ENCODE results near the gene MICALL2. TPM values are rescaled to one million over a fixed set of nuclear protein-coding genes. Genes with fewer than 3 reads are reported as not detected.

The MICALL2 gene
- total RNA-seq, 1 experiment from 2014 or later: 7.7 TPM

- H3K27ac ChIP-seq: no peak overlapping the region
- H3K4me3 ChIP-seq: no peak overlapping the region
- H3K27me3 ChIP-seq (replicated peaks): no peaks in the 10 kb centered on the region
- no peaks in the 10 kb centered on the region for H3K4me1 ChIP-seq (replicated peaks)
- H3K9me3 ChIP-seq (replicated peaks): no peaks in the 10 kb centered on the region
- no peak for DNase-seq (ENCODE audit: low read depth in 1 of 2, low spot score in 2 of 2)
- peaks cover 70% of the 10 kb centered on the region for H3K36me3 ChIP-seq
Observed at GRCh38 chr7:1497293-1497927, 38.1 kb upstream of the MICALL2 start.

- Histone ChIP-seq H3K27ac (no peak overlapping the region), H3K4me3 (no peak overlapping the region), H3K27me3 (replicated peaks) (no peaks in the 10 kb centered on the region), H3K4me1 (replicated peaks) (no peaks in the 10 kb centered on the region), H3K9me3 (replicated peaks) (no peaks in the 10 kb centered on the region), H3K36me3 (peaks cover 70% of the 10 kb centered on the region)
- DNase-seq (ENCODE audit: low read depth in 1 of 2, low spot score in 2 of 2): no peak
Observed at GRCh38 chr7:1496531-1497292, 37.4 kb upstream of the MICALL2 start.

GRCh38 chr7:1495564-1496242 lies 36.4 kb upstream of the MICALL2 start:
- Histone ChIP-seq H3K4me3 (no peak overlapping the region), H3K27ac (no peak overlapping the region), H3K9me3 (replicated peaks) (no peaks in the 10 kb centered on the region), H3K4me1 (replicated peaks) (no peaks in the 10 kb centered on the region), H3K27me3 (replicated peaks) (no peaks in the 10 kb centered on the region), H3K36me3 (peaks cover 73% of the 10 kb centered on the region)
- DNase-seq (ENCODE audit: low read depth in 1 of 2, low spot score in 2 of 2): no peak

GRCh38 chr7:1494866-1495563 lies 35.7 kb upstream of the MICALL2 start:
- no peaks in the 10 kb centered on the region for H3K9me3 ChIP-seq (replicated peaks)
- no peak for DNase-seq (ENCODE audit: low read depth in 1 of 2, low spot score in 2 of 2)
- H3K4me1 ChIP-seq (replicated peaks): no peaks in the 10 kb centered on the region
- peaks cover 72% of the 10 kb centered on the region for H3K36me3 ChIP-seq
- H3K4me3 ChIP-seq: no peak overlapping the region
- H3K27ac ChIP-seq: no peak overlapping the region
- no peaks in the 10 kb centered on the region for H3K27me3 ChIP-seq (replicated peaks)

GRCh38 chr7:1494447-1494846 lies 35.2 kb upstream of the MICALL2 start:
- Histone ChIP-seq H3K9me3 (replicated peaks) (no peaks in the 10 kb centered on the region), H3K36me3 (peaks cover 72% of the 10 kb centered on the region), H3K4me1 (replicated peaks) (no peaks in the 10 kb centered on the region), H3K27ac (no peak overlapping the region), H3K27me3 (replicated peaks) (no peaks in the 10 kb centered on the region), H3K4me3 (no peak overlapping the region)
- no peak for DNase-seq (ENCODE audit: low read depth in 1 of 2, low spot score in 2 of 2)

- Histone ChIP-seq H3K4me3 (no peak overlapping the region), H3K4me1 (replicated peaks) (no peaks in the 10 kb centered on the region), H3K9me3 (replicated peaks) (no peaks in the 10 kb centered on the region), H3K27ac (no peak overlapping the region), H3K36me3 (peaks cover 80% of the 10 kb centered on the region), H3K27me3 (replicated peaks) (no peaks in the 10 kb centered on the region)
- DNase-seq (ENCODE audit: low read depth in 1 of 2, low spot score in 2 of 2): no peak
Observed at GRCh38 chr7:1493571-1493970, 34.3 kb upstream of the MICALL2 start.

- no peak for DNase-seq (ENCODE audit: low read depth in 1 of 2, low spot score in 2 of 2)
- no peaks in the 10 kb centered on the region for H3K9me3 ChIP-seq (replicated peaks)
- no peak overlapping the region for H3K27ac ChIP-seq
- H3K27me3 ChIP-seq (replicated peaks): no peaks in the 10 kb centered on the region
- H3K4me3 ChIP-seq: no peak overlapping the region
- H3K36me3 ChIP-seq: peaks cover 82% of the 10 kb centered on the region
- no peaks in the 10 kb centered on the region for H3K4me1 ChIP-seq (replicated peaks)
Observed at GRCh38 chr7:1493129-1493528, 33.9 kb upstream of the MICALL2 start.

GRCh38 chr7:1492640-1493039 lies 33.4 kb upstream of the MICALL2 start:
- no peaks in the 10 kb centered on the region for H3K27me3 ChIP-seq (replicated peaks)
- no peaks in the 10 kb centered on the region for H3K9me3 ChIP-seq (replicated peaks)

GRCh38 chr7:1492221-1492620 lies 33.0 kb upstream of the MICALL2 start:
- Histone ChIP-seq H3K27ac (no peak overlapping the region), H3K9me3 (replicated peaks) (no peaks in the 10 kb centered on the region), H3K4me3 (no peak overlapping the region), H3K27me3 (replicated peaks) (no peaks in the 10 kb centered on the region), H3K4me1 (replicated peaks) (no peaks in the 10 kb centered on the region), H3K36me3 (peaks cover 82% of the 10 kb centered on the region)
- no peak for DNase-seq (ENCODE audit: low read depth in 1 of 2, low spot score in 2 of 2)

More at GRCh38 chr7:1492640-1493039, 33.4 kb upstream of the MICALL2 start:
- no peaks in the 10 kb centered on the region for H3K4me1 ChIP-seq (replicated peaks)
- no peak overlapping the region for H3K4me3 ChIP-seq
- no peak for DNase-seq (ENCODE audit: low read depth in 1 of 2, low spot score in 2 of 2)
- no peak overlapping the region for H3K27ac ChIP-seq
- H3K36me3 ChIP-seq: peaks cover 82% of the 10 kb centered on the region

GRCh38 chr7:1490837-1491236 lies 31.6 kb upstream of the MICALL2 start:
- Histone ChIP-seq H3K4me1 (replicated peaks) (no peaks in the 10 kb centered on the region), H3K9me3 (replicated peaks) (no peaks in the 10 kb centered on the region), H3K27me3 (replicated peaks) (no peaks in the 10 kb centered on the region), H3K27ac (no peak overlapping the region), H3K36me3 (peaks cover 82% of the 10 kb centered on the region), H3K4me3 (no peak overlapping the region)
- DNase-seq (ENCODE audit: low read depth in 1 of 2, low spot score in 2 of 2): no peak

- Histone ChIP-seq H3K27ac (no peak overlapping the region), H3K36me3 (peaks cover 82% of the 10 kb centered on the region)
Observed at GRCh38 chr7:1489336-1489735, 30.1 kb upstream of the MICALL2 start.

GRCh38 chr7:1488016-1488415 lies 28.7 kb upstream of the MICALL2 start:
- no peak for DNase-seq (ENCODE audit: low read depth in 1 of 2, low spot score in 2 of 2)
- Histone ChIP-seq H3K4me1 (replicated peaks) (no peaks in the 10 kb centered on the region), H3K36me3 (peaks cover 84% of the 10 kb centered on the region), H3K9me3 (replicated peaks) (no peaks in the 10 kb centered on the region), H3K27me3 (replicated peaks) (no peaks in the 10 kb centered on the region), H3K27ac (no peak overlapping the region), H3K4me3 (no peak overlapping the region)

More at GRCh38 chr7:1489336-1489735, 30.1 kb upstream of the MICALL2 start:
- Histone ChIP-seq H3K4me3 (no peak overlapping the region), H3K9me3 (replicated peaks) (no peaks in the 10 kb centered on the region), H3K27me3 (replicated peaks) (no peaks in the 10 kb centered on the region), H3K4me1 (replicated peaks) (no peaks in the 10 kb centered on the region)
- DNase-seq (ENCODE audit: low read depth in 1 of 2, low spot score in 2 of 2): no peak

- no peak for DNase-seq (ENCODE audit: low read depth in 1 of 2, low spot score in 2 of 2)
- Histone ChIP-seq H3K27ac (no peak overlapping the region), H3K36me3 (peaks cover 90% of the 10 kb centered on the region), H3K27me3 (replicated peaks) (no peaks in the 10 kb centered on the region), H3K4me1 (replicated peaks) (no peaks in the 10 kb centered on the region), H3K4me3 (no peak overlapping the region), H3K9me3 (replicated peaks) (no peaks in the 10 kb centered on the region)
Observed at GRCh38 chr7:1487466-1487865, 28.2 kb upstream of the MICALL2 start.
